Ovary (tissue), 9 donors: ENCODE data around the gene HAND1. TPM values are rescaled to one million over a fixed set of nuclear protein-coding genes. Genes with fewer than 3 reads are reported as not detected.

ENCODE experiments used
- DNase-seq, 5 donors: peaks; one replicate each; pipeline ENCODE4 v3.0.0-alpha.2; 2019 to 2020
- H3K27ac ChIP-seq, 2 donors: fragments of 200-600 bp; one replicate each; pipeline versions ENCODE4 v1.5.1 to v1.8.0; 2019 to 2022
- H3K27me3 ChIP-seq: fragments of 200-600 bp; one replicate; pipeline ENCODE4 v1.8.0; 2022
- H3K36me3 ChIP-seq: fragments of 200-600 bp; sonication (generic); one replicate; pipeline ENCODE4 v1.5.1; 2019
- H3K4me1 ChIP-seq: one replicate; pipeline ENCODE4 v1.8.1; 2013; ENCODE audit warnings: mild to moderate bottlenecking, moderate library complexity; ENCODE audit not compliant: insufficient read depth
- H3K4me3 ChIP-seq: fragments of 200-600 bp; sonication (generic); one replicate; pipeline ENCODE4 v1.5.1; 2017
- H3K9me3 ChIP-seq, 2 donors: fragments of 200-600 bp in 1 of 2; sonication (generic) in 1 of 2; one replicate each; pipeline versions ENCODE4 v1.5.1 to v1.8.1; 2013 to 2019; ENCODE audit warnings: mild to moderate bottlenecking in 1 of 2, moderate library complexity in 1 of 2
- CTCF ChIP-seq, 3 donors: fragments of 450-650 bp in 2 of 3; fragments of 200-600 bp in 1 of 3; IDR thresholded peaks; one replicate each; pipeline versions ENCODE4 v1.5.1 to v1.8.0; 2016 to 2022; ENCODE audit warnings: antibody characterized with exemption in 3 of 3, mild to moderate bottlenecking in 1 of 3
- EP300 ChIP-seq: sonication (generic); formaldehyde crosslinking; IDR thresholded peaks from one replicate; pipeline ENCODE4 v1.6.1; 2017; ENCODE audit warnings: antibody characterized with exemption
- POLR2A ChIP-seq: fragments of 450-650 bp; IDR thresholded peaks from one replicate; pipeline ENCODE4 v1.6.1; 2017; ENCODE audit warnings: antibody characterized with exemption, mild to moderate bottlenecking, moderate library complexity
- WGBS, 3 donors: extraction: QIAGEN DNeasy Blood & Tissue Kit in 1 of 3; methylation state at CpG; one replicate each; pipeline versions ENCODE4 v1.1.5 to v1.1.7; 2013 to 2017; 5-methylcytosine and 5-hydroxymethylcytosine counted together
- intact Hi-C, 4 donors: fragments of 100-400 bp; cut with DNase I; formaldehyde crosslinking; loops; one replicate each; pipeline versions ENCODE4 v1.11.0 to v1.15.1; 2022 to 2023
- polyA plus RNA-seq, 2 donors: library from polyadenylated mRNA; stranded (reverse); fragments of 200-250 nt in 1 of 2; fragments of 350-450 nt in 1 of 2; fragmentation: Illumina TruSeq in 1 of 2; extraction: RNeasy Lipid Tissue Mini Kit (QIAGEN cat#74804) in 1 of 2; gene quantifications; one replicate each; pipeline ENCODE4 v1.2.3, GENCODE V29; 2013 to 2014
- total RNA-seq, 7 donors: library from RNA; depleted of rRNA in 2 of 7; stranded (reverse); fragments of >200 nt in 2 of 7; fragmentation: NEBNext Ultra II Directional in 3 of 7; extraction: Animal tissue kit (Norgen Biotek cat#: 25700) in 3 of 7; gene quantifications; one replicate each; pipeline versions ENCODE4 v1.1.0 to v1.2.4, GENCODE V29; 2016 to 2023
- donor health status: DM: no; HTN: no; CAD: no; lungs with moderate emphysema.
- donor health status: DM: no; HTN: no; CAD: no.
- donor health status: Bipolar disorder and iron deficiency.
- donor health status: DM: yes; HTN: yes; CAD: no.
- donor health status: DM: no; HTN: no; CAD: no.
- donor health status: DM: yes; HTN: yes; CAD: no.

The HAND1 gene
- total and polyA plus RNA-seq, 9 donors = not detected

GRCh38 chr5:154491941-154492340, 13.9 kb upstream of the HAND1 start:
- intact Hi-C loops = no loop called here
- Histone ChIP-seq H3K36me3 (no peaks in the 10 kb centered on the region), H3K27me3 (no peaks in the 10 kb centered on the region), H3K27ac (no peak overlapping the region), H3K4me3 (no peak overlapping the region), H3K9me3 (no peaks in the 10 kb centered on the region), H3K4me1 (no peaks in the 10 kb centered on the region)
- no peak for DNase-seq
- WGBS, 3 donors = 50 to 74% (median 69%) methylated on average over 2 of the region's 2 CpGs
- TF ChIP-seq EP300 = no peak
- no peak for TF ChIP-seq CTCF (IDR thresholded peaks at IDR 0.05)
- no peak for TF ChIP-seq POLR2A

- Histone ChIP-seq H3K36me3 (no peaks in the 10 kb centered on the region), H3K27ac (no peak overlapping the region), H3K9me3 (no peaks in the 10 kb centered on the region), H3K27me3 (peaks cover 10% of the 10 kb centered on the region), H3K4me3 (no peak overlapping the region), H3K4me1 (no peaks in the 10 kb centered on the region)
- TF ChIP-seq CTCF (IDR thresholded peaks at IDR 0.05) (no peak), EP300 (no peak), POLR2A (no peak)
- intact Hi-C loops = no loop called here
- DNase-seq = no peak
- 29 to 37% (median 30%) methylated on average over 2 of the region's 2 CpGs for WGBS, 3 donors
Observed at GRCh38 chr5:154487541-154487940, 9.5 kb upstream of the HAND1 start.

GRCh38 chr5:154486427-154486866, 8.4 kb upstream of the HAND1 start:
- TF ChIP-seq EP300 = no peak
- no peak for TF ChIP-seq CTCF (IDR thresholded peaks at IDR 0.05)
- Histone ChIP-seq H3K27ac (no peak overlapping the region), H3K36me3 (no peaks in the 10 kb centered on the region), H3K4me1 (no peaks in the 10 kb centered on the region), H3K4me3 (no peak overlapping the region), H3K27me3 (peaks cover 10% of the 10 kb centered on the region), H3K9me3 (no peaks in the 10 kb centered on the region)
- WGBS, 3 donors = 4 to 8% (median 8%) methylated on average over 4 of the region's 4 CpGs
- intact Hi-C loops = no loop called here
- no peak for DNase-seq

GRCh38 chr5:154485850-154486426, 7.9 kb upstream of the HAND1 start:
- Histone ChIP-seq H3K27me3 (peaks cover 10% of the 10 kb centered on the region), H3K4me1 (no peaks in the 10 kb centered on the region), H3K36me3 (no peaks in the 10 kb centered on the region), H3K27ac (no peak overlapping the region), H3K9me3 (no peaks in the 10 kb centered on the region), H3K4me3 (no peak overlapping the region)
- no peak for DNase-seq
- TF ChIP-seq POLR2A = no peak
- no peak for TF ChIP-seq CTCF (IDR thresholded peaks at IDR 0.05)
- no peak for TF ChIP-seq EP300
- intact Hi-C loops = no loop called here
- WGBS, 3 donors = 11 to 14% (median 14%) methylated on average over 6 of the region's 6 CpGs
